Thyroid gland (tissue), 4 donors: ENCODE data around the gene NYAP1.

Experiments
- POLR2A ChIP-seq, 2 donors: fragments of 450-650 bp; IDR thresholded peaks; one replicate each; pipeline ENCODE4 v1.6.1; 2017; ENCODE audit warnings: antibody characterized with exemption in 2 of 2, mild to moderate bottlenecking in 2 of 2, moderate library complexity in 1 of 2
- TF ChIP-seq, protein P1 (sequence below), 6 experiments: fragments of 200-600 bp in 3 of 6; fragments of 450-650 bp in 3 of 6; sonication (generic) in 3 of 6; IDR thresholded peaks; one replicate each; pipeline ENCODE4 v1.5.1; 2016 to 2019; ENCODE audit warnings: antibody characterized with exemption in 6 of 6, mild to moderate bottlenecking in 2 of 6, inconsistent platforms in 1 of 6, moderate library complexity in 1 of 6

DNA sequence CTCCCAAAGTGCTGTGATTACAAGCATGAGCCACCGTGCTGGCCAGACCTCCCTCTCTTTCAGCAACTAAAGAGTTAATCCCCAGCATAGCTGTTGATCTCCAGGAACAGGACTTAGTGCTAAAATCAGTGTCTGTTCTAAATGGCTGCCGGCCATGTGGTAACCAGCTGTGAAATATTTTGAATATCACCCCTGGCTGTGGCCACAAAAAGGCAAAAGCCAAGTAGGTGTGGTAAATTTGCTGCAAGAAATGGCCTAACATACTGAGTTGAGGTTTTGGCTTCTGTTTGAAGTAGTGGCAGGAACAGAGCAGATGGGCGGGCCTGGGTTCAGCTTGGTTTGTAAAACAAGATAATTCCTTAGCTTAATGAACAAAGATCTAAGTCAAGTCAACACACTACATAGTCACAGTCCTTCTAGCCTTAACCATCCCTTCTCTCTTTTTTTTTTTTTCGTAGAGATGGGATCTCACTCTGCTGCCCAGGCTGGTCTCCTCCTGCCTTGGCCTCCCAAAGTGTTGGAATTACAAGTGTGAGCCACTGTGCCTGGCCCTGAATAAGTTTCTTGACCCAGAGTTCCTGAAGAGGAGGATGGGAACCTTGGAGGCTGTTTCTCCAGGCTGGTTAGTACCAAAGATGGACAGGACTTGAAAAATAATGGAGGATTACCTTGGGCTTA lies 32.5 kb downstream of the NYAP1 start:
- TF ChIP-seq, protein P1, sequence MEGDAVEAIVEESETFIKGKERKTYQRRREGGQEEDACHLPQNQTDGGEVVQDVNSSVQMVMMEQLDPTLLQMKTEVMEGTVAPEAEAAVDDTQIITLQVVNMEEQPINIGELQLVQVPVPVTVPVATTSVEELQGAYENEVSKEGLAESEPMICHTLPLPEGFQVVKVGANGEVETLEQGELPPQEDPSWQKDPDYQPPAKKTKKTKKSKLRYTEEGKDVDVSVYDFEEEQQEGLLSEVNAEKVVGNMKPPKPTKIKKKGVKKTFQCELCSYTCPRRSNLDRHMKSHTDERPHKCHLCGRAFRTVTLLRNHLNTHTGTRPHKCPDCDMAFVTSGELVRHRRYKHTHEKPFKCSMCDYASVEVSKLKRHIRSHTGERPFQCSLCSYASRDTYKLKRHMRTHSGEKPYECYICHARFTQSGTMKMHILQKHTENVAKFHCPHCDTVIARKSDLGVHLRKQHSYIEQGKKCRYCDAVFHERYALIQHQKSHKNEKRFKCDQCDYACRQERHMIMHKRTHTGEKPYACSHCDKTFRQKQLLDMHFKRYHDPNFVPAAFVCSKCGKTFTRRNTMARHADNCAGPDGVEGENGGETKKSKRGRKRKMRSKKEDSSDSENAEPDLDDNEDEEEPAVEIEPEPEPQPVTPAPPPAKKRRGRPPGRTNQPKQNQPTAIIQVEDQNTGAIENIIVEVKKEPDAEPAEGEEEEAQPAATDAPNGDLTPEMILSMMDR (IDR thresholded peaks at IDR 0.05): no peak
- TF ChIP-seq POLR2A (IDR thresholded peaks at IDR 0.05): no peak
